Measurements from ENCODE around the gene RYR2.

GRCh38 chr1:237457573-237457972 lies 415.6 kb downstream of the RYR2 start:
- TF ChIP-seq CTCF (conservative IDR thresholded peaks at IDR 0.05; ENCODE audit: low read length) (no peak), EZH2phosphoT487 (IDR thresholded peaks at IDR 0.05; ENCODE audit: borderline replicate concordance, low read depth, low read length) (no peak)
